Activated T-cell treated with anti-CD3 and anti-CD28 coated beads, Interleukin-2, amount 50 U/mL, for 24 hours (primary cell): ENCODE measurements around the gene TRIM9.
"Not testable (repeated sequence)": the region's sequence is repeated elsewhere in the genome, so short reads cannot be mapped to it uniquely, and the experiment has no call there.

ENCODE experiments used
- DNase-seq: peaks from one replicate; pipeline ENCODE4 v3.0.0-alpha.2; 2020
- H3K27ac Mint-ChIP-seq: 2 replicates; pipeline ENCODE4 v1.8.0; 2020; ENCODE audit warnings: mild to moderate bottlenecking, mixed read lengths
- H3K27me3 Mint-ChIP-seq: 2 replicates; pipeline ENCODE4 v1.8.0; 2020; ENCODE audit warnings: mixed read lengths
- H3K36me3 Mint-ChIP-seq: 2 replicates; pipeline ENCODE4 v1.8.0; 2020; ENCODE audit warnings: low read depth, mixed read lengths
- H3K4me1 Mint-ChIP-seq: 2 replicates; pipeline ENCODE4 v1.8.0; 2020; ENCODE audit warnings: low read depth, mixed read lengths
- H3K4me3 Mint-ChIP-seq: 2 replicates; pipeline ENCODE4 v1.8.0; 2020; ENCODE audit warnings: mild to moderate bottlenecking, moderate library complexity, mixed read lengths
- H3K9me3 Mint-ChIP-seq: 2 replicates; pipeline ENCODE4 v1.8.0; 2020; ENCODE audit warnings: mixed read lengths

Gene TRIM9

GRCh38 chr14:51014625-51015024, 80.3 kb downstream of the TRIM9 start:
- Mint-ChIP-seq H3K4me3 (no peak overlapping the region), H3K27ac (no peak overlapping the region), H3K36me3 (no peaks in the 10 kb centered on the region), H3K4me1 (no peaks in the 10 kb centered on the region), H3K9me3 (no peaks in the 10 kb centered on the region), H3K27me3 (no peaks in the 10 kb centered on the region)
- DNase-seq, result no peak

- DNase-seq, result no peak
- H3K27me3 Mint-ChIP-seq, result no peaks in the 10 kb centered on the region
- no peak overlapping the region for H3K27ac Mint-ChIP-seq
- H3K4me1 Mint-ChIP-seq, result no peaks in the 10 kb centered on the region
- H3K36me3 Mint-ChIP-seq, result no peaks in the 10 kb centered on the region
- H3K4me3 Mint-ChIP-seq, result no peak overlapping the region
- no peaks in the 10 kb centered on the region for H3K9me3 Mint-ChIP-seq
Measured at GRCh38 chr14:51014086-51014485, 80.8 kb downstream of the TRIM9 start.

- Mint-ChIP-seq H3K4me1 (no peaks in the 10 kb centered on the region), H3K36me3 (no peaks in the 10 kb centered on the region), H3K27me3 (no peaks in the 10 kb centered on the region), H3K9me3 (no peaks in the 10 kb centered on the region), H3K27ac (no peak overlapping the region), H3K4me3 (no peak overlapping the region)
- no peak for DNase-seq
Measured at GRCh38 chr14:51012055-51012454, 82.8 kb downstream of the TRIM9 start.

GRCh38 chr14:51008446-51008845, 86.5 kb downstream of the TRIM9 start:
- no peak for DNase-seq
- Mint-ChIP-seq H3K27ac (no peak overlapping the region), H3K4me3 (no peak overlapping the region), H3K4me1 (peaks cover 6% of the 10 kb centered on the region), H3K27me3 (no peaks in the 10 kb centered on the region), H3K9me3 (no peaks in the 10 kb centered on the region), H3K36me3 (no peaks in the 10 kb centered on the region)

GRCh38 chr14:51006781-51007211, 88.1 kb downstream of the TRIM9 start:
- Mint-ChIP-seq H3K27ac (no peak overlapping the region), H3K4me3 (no peak overlapping the region), H3K4me1 (peaks cover 6% of the 10 kb centered on the region), H3K27me3 (no peaks in the 10 kb centered on the region), H3K9me3 (no peaks in the 10 kb centered on the region), H3K36me3 (no peaks in the 10 kb centered on the region)
- no peak for DNase-seq

- DNase-seq, result no peak
- no peak overlapping the region for H3K27ac Mint-ChIP-seq
- H3K27me3 Mint-ChIP-seq, result no peaks in the 10 kb centered on the region
- H3K9me3 Mint-ChIP-seq, result no peaks in the 10 kb centered on the region
- H3K4me1 Mint-ChIP-seq, result peaks cover 6% of the 10 kb centered on the region
- H3K4me3 Mint-ChIP-seq, result no peak overlapping the region
- no peaks in the 10 kb centered on the region for H3K36me3 Mint-ChIP-seq
Measured at GRCh38 chr14:51006324-51006723, 88.6 kb downstream of the TRIM9 start.

- Mint-ChIP-seq H3K27me3 (no peaks in the 10 kb centered on the region), H3K36me3 (no peaks in the 10 kb centered on the region)
- DNase-seq, result no peak
Measured at GRCh38 chr14:51004801-51005526, 89.9 kb downstream of the TRIM9 start.

GRCh38 chr14:51004352-51004800, 90.5 kb downstream of the TRIM9 start:
- H3K9me3 Mint-ChIP-seq, result no peaks in the 10 kb centered on the region
- DNase-seq, result no peak
- H3K27ac Mint-ChIP-seq, result no peak overlapping the region
- H3K36me3 Mint-ChIP-seq, result no peaks in the 10 kb centered on the region
- no peaks in the 10 kb centered on the region for H3K27me3 Mint-ChIP-seq
- peaks cover 6% of the 10 kb centered on the region for H3K4me1 Mint-ChIP-seq
- H3K4me3 Mint-ChIP-seq, result no peak overlapping the region

More at GRCh38 chr14:51004801-51005526, 89.9 kb downstream of the TRIM9 start:
- H3K4me3 Mint-ChIP-seq, result no peak overlapping the region
- peaks cover 6% of the 10 kb centered on the region for H3K4me1 Mint-ChIP-seq
- no peaks in the 10 kb centered on the region for H3K9me3 Mint-ChIP-seq
- H3K27ac Mint-ChIP-seq, result no peak overlapping the region

GRCh38 chr14:51002406-51002999, 92.4 kb downstream of the TRIM9 start:
- DNase-seq, result no peak
- Mint-ChIP-seq H3K27me3 (no peaks in the 10 kb centered on the region), H3K36me3 (no peaks in the 10 kb centered on the region), H3K4me1 (peaks cover 6% of the 10 kb centered on the region), H3K27ac (no peak overlapping the region), H3K9me3 (no peaks in the 10 kb centered on the region), H3K4me3 (no peak overlapping the region)

GRCh38 chr14:51000566-51000965, 94.3 kb downstream of the TRIM9 start:
- Mint-ChIP-seq H3K4me1 (no peaks in the 10 kb centered on the region), H3K27ac (no peak overlapping the region), H3K27me3 (no peaks in the 10 kb centered on the region), H3K9me3 (no peaks in the 10 kb centered on the region), H3K36me3 (no peaks in the 10 kb centered on the region), H3K4me3 (no peak overlapping the region)
- DNase-seq, result no peak

GRCh38 chr14:50999726-51000125, 95.2 kb downstream of the TRIM9 start:
- Mint-ChIP-seq H3K4me3 (no peak overlapping the region), H3K27me3 (no peaks in the 10 kb centered on the region), H3K4me1 (no peaks in the 10 kb centered on the region), H3K9me3 (no peaks in the 10 kb centered on the region), H3K27ac (no peak overlapping the region), H3K36me3 (no peaks in the 10 kb centered on the region)
- DNase-seq, result no peak

- Mint-ChIP-seq H3K27ac (no peak overlapping the region), H3K27me3 (peaks cover 2% of the 10 kb centered on the region), H3K4me1 (no peaks in the 10 kb centered on the region), H3K9me3 (no peaks in the 10 kb centered on the region), H3K36me3 (no peaks in the 10 kb centered on the region), H3K4me3 (no peak overlapping the region)
- no peak for DNase-seq
Measured at GRCh38 chr14:50998612-50999011, 96.3 kb downstream of the TRIM9 start.

- H3K36me3 Mint-ChIP-seq, result no peaks in the 10 kb centered on the region
- no peak for DNase-seq
- H3K4me1 Mint-ChIP-seq, result no peaks in the 10 kb centered on the region
- no peak overlapping the region for H3K27ac Mint-ChIP-seq
- H3K4me3 Mint-ChIP-seq, result no peak overlapping the region
- H3K27me3 Mint-ChIP-seq, result peaks cover 4% of the 10 kb centered on the region
- H3K9me3 Mint-ChIP-seq, result no peaks in the 10 kb centered on the region
Measured at GRCh38 chr14:50997712-50998111, 97.2 kb downstream of the TRIM9 start.

- H3K4me3 Mint-ChIP-seq, H3K27ac Mint-ChIP-seq, DNase-seq, H3K27me3 Mint-ChIP-seq, H3K4me1 Mint-ChIP-seq, H3K36me3 Mint-ChIP-seq, H3K9me3 Mint-ChIP-seq: not testable (repeated sequence)
Measured at GRCh38 chr14:50994158-50994557, 100.7 kb downstream of the TRIM9 start.

- Mint-ChIP-seq H3K9me3 (no peaks in the 10 kb centered on the region), H3K4me3 (no peak overlapping the region), H3K27ac (no peak overlapping the region), H3K36me3 (no peaks in the 10 kb centered on the region), H3K27me3 (peaks cover 14% of the 10 kb centered on the region), H3K4me1 (no peaks in the 10 kb centered on the region)
- no peak for DNase-seq
Measured at GRCh38 chr14:50985859-50986331, 109.0 kb downstream of the TRIM9 start.
